ACHN (cell line): ENCODE results near the gene IWS1.

ENCODE experiments used
- DNase-seq: peaks from one replicate; pipeline ENCODE4 v3.0.0-alpha.2; 2015
- in situ Hi-C: cut with HindIII; loops from 2 replicates; pipeline ENCODE4 v1.10.0; 2017; ENCODE audit warnings: low sequenced_read_pairs, low pct_ligation_motif_present, low pct_unique_long_range_greater_than_20kb

IWS1 gene

GRCh38 chr2:127512362-127512761 is 13.9 kb downstream of the IWS1 start:
- no peak for DNase-seq
- in situ Hi-C loops = no loop called here

DNA sequence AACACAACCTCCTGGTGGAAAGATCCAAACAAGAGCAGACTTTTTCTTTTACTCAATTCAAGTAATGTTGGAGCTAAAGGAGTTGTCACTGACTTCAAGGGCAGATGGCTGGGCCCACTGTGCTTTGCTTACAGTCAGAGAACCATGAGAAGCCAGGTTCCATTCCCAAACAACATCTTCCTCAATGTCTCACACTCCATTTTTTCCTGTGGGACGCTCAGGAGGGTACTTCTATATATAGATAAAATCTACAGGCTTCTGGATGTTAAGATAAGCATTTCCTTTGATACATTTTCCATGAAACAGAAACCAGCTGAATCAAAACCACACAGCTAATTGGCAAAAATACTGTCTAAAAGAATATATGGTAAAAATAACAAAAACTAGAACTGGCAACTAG is 14.4 kb downstream of the IWS1 start:
- DNase-seq = no peak
- in situ Hi-C loops = no loop called here

- no peak for DNase-seq
- in situ Hi-C loops = no loop called here
Observed at GRCh38 chr2:127511090-127511695, 15.1 kb downstream of the IWS1 start.

- in situ Hi-C loops = no loop called here
- no peak for DNase-seq
Observed at GRCh38 chr2:127510073-127510472, 16.2 kb downstream of the IWS1 start.

- in situ Hi-C loops = no loop called here
- peak; percentile 97 for DNase-seq
Observed at GRCh38 chr2:127508631-127509034, 17.7 kb downstream of the IWS1 start.

DNA sequence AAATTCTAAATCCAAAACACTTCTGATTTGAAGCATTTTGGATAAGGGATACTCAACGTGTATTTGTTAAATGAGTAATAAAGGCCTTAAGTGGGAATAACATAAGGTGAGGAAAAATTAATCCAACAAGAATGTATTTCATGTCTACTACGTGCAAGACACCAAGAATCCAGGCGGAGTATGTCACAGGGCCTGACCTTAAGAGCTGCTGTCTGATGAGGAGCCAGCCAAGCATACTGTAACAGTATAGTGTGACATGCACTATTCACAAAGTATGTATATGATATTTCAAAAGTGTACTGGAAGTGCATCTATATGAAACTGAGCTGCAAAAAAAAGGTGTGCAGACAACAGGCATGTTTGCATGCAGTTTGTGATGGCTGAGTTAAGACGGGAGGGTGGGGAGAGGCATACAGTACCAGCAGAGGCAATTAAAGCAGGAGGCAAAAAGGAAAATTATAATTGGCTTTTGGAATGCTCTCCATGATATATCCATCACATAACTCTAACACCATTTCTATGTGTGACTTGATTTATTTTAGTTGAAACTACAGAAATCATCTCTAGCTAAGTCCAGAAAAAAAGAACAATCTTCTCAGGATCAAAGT is 18.2 kb downstream of the IWS1 start:
- in situ Hi-C loops = no loop called here
- peak; percentile 22 for DNase-seq

DNA sequence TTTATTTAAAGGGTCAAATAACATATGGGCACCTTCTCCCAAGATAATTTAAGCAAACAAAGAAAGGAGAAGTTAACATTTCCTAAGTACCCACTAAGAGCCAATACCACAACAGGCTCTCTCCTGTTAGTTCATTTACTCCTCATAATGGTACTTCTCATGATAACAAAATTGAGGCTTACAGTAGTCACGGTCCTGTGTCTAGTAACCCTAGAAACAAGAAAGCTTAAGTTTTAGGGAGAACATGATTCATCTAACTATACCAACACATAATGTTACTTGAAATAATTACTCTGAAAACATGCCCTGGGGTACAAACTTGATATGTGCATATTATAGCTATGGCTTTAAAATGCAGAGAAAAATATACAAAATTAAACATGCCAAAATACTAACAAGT is 19.8 kb downstream of the IWS1 start:
- in situ Hi-C loops = no loop called here
- no peak for DNase-seq

DNA sequence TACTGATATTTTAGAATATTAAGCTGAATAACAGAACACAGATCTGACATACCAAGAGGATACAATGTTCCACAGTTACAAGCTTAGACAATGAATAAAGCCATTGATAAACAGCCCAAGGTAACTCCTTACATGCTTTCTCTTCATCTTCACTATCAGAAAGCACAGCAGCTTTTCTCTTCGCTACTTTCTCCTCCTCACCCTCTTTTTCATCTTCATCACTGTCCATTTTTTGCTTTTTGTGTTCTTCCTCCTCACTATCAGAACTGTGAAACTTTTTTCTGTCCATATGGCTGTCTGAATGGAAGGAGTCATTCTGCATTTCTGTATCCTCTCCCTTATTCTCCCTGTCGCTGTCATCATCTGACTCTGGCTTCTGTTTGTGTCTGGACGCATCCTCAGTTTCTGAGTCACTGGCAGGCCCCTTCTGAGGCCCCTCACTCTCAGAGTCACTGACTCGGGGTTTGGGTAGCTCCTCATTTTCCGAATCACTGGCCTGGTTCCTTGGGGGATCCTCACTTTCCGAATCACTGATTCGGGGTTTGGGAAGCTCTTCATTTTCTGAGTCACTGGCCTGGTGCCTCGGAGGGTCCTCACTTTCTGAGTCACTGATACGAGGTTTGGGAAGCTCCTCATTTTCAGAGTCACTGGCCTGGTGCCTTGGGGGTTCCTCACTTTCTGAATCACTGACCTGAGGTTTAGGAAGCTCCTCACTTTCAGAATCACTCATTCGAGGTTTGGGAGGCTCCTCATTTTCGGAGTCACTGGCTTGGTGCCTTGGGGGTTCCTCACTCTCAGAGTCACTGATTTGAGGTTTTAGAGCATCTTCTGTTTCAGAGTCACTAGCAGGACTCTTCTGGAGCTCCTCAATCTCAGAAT is 21.5 kb downstream of the IWS1 start:
- DNase-seq = no peak
- in situ Hi-C loops = no loop called here

- no peak for DNase-seq
- in situ Hi-C loops = no loop called here
Observed at GRCh38 chr2:127503491-127503890, 22.8 kb downstream of the IWS1 start.

DNA sequence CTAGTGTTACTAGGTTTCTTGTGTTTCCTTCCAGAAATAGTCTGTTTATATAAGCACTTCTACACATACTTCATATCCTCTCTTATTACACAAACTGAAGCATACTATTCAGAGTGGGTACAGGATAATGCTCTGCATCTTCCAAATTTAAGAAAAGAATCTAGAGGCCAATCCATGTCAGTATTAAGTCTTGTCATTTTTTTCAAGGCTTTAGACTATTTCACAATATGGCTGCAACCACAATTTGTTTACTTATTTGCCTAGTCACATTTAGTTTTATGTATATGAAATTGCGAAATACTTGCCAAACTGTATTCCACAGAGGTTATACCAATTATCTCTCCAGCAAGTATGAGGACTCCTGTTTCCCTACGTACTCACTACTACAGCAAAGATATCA is 27.9 kb downstream of the IWS1 start:
- in situ Hi-C loops = no loop called here
- no peak for DNase-seq

- in situ Hi-C loops = no loop called here
- DNase-seq = no peak
Observed at GRCh38 chr2:127490283-127490682, 36.0 kb downstream of the IWS1 start.

- DNase-seq = no peak
- in situ Hi-C loops = no loop called here
Observed at GRCh38 chr2:127486247-127487058, 39.8 kb downstream of the IWS1 start.

DNA sequence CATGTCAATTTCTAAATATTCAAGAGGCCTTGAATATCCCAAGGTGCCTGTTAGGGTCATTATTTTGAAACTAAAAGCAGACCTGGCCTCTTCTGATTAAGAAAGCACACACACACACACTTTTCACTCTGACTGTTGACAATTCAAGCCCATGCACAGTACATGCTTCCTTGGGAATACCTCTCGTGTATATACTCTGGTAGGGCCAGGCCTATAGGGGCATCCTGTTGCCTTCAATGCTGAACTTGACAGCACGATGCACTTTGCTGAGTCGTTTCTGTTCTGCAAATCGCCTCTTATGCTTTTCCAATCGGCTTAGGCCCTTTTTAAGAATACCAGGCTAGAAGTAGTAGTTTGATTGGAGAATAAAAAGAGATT is 40.6 kb downstream of the IWS1 start:
- in situ Hi-C loops = no loop called here
- no peak for DNase-seq

GRCh38 chr2:127485051-127485693 is 41.1 kb downstream of the IWS1 start:
- in situ Hi-C loops = no loop called here
- no peak for DNase-seq

GRCh38 chr2:127482031-127482430 is 44.3 kb downstream of the IWS1 start:
- in situ Hi-C loops = no loop called here

GRCh38 chr2:127479866-127480743 is 46.2 kb downstream of the IWS1 start:
- DNase-seq = no peak
- in situ Hi-C loops = no loop called here

More at GRCh38 chr2:127482031-127482430, 44.3 kb downstream of the IWS1 start:
- no peak for DNase-seq

GRCh38 chr2:127479219-127479825 is 47.0 kb downstream of the IWS1 start:
- peak; percentile 71 for DNase-seq
- in situ Hi-C loops = no loop called here
